Liver (tissue), 9 donors: Measurements from ENCODE around the gene NRG3. TPM values are rescaled to one million over a fixed set of nuclear protein-coding genes. Genes with fewer than 3 reads are reported as not detected.

Source experiments
- DNase-seq: peaks from one replicate; pipeline ENCODE4 v3.0.0-alpha.2; 2017; ENCODE audit warnings: low spot score
- H3K27ac ChIP-seq, 2 donors: one replicate each; pipeline ENCODE4 v1.7.0; 2013; ENCODE audit warnings: inconsistent platforms in 2 of 2, low read length in 2 of 2, control low read depth in 1 of 2, low read depth in 1 of 2, mild to moderate bottlenecking in 1 of 2
- H3K27me3 ChIP-seq, 4 donors: one replicate each; pipeline versions ENCODE4 v1.6.1 to v1.7.0; 2013; ENCODE audit warnings: low read length in 3 of 4, inconsistent platforms in 1 of 4, mild to moderate bottlenecking in 1 of 4, moderate library complexity in 1 of 4; ENCODE audit not compliant: control insufficient read depth in 4 of 4, insufficient read depth in 4 of 4
- H3K36me3 ChIP-seq, 4 donors: one replicate each; pipeline versions ENCODE4 v1.6.1 to v1.7.0; 2013; ENCODE audit warnings: low read length in 3 of 4, mild to moderate bottlenecking in 3 of 4, low read depth in 1 of 4, moderate library complexity in 1 of 4; ENCODE audit not compliant: control insufficient read depth in 4 of 4, insufficient read depth in 3 of 4
- H3K4me1 ChIP-seq, 4 donors: one replicate each; pipeline versions ENCODE4 v1.6.1 to v1.7.0; 2013; ENCODE audit warnings: low read length in 3 of 4, mild to moderate bottlenecking in 3 of 4, moderate library complexity in 1 of 4; ENCODE audit not compliant: control insufficient read depth in 4 of 4, insufficient read depth in 4 of 4
- H3K4me3 ChIP-seq, 3 donors: one replicate each; pipeline versions ENCODE4 v1.6.1 to v1.7.0; 2013; ENCODE audit warnings: low read length in 3 of 3, control low read depth in 1 of 3, low read depth in 1 of 3, mild to moderate bottlenecking in 1 of 3
- H3K9ac ChIP-seq, 2 donors: one replicate each; pipeline ENCODE4 v1.7.0; 2013; ENCODE audit warnings: low read length in 2 of 2, mild to moderate bottlenecking in 2 of 2, moderate library complexity in 2 of 2, control low read depth in 1 of 2, low read depth in 1 of 2
- H3K9me3 ChIP-seq, 4 donors: one replicate each; pipeline versions ENCODE4 v1.6.1 to v1.7.0; 2013; ENCODE audit warnings: low read length in 3 of 4; ENCODE audit not compliant: control insufficient read depth in 4 of 4
- ATF3 ChIP-seq: IDR thresholded peaks from 2 replicates; pipeline ENCODE4 v1.6.1; 2016; ENCODE audit warnings: antibody characterized with exemption
- CTCF ChIP-seq: fragments of 150-350 bp; IDR thresholded peaks from 2 replicates; pipeline ENCODE4 v1.5.1; 2017; ENCODE audit warnings: improper control_type of control experiment, low read depth, low read length; ENCODE audit not compliant: missing input control
- FOXA1 ChIP-seq: IDR thresholded peaks from 2 replicates; pipeline ENCODE4 v1.6.1; 2016; ENCODE audit warnings: antibody characterized with exemption
- FOXA2 ChIP-seq: IDR thresholded peaks from 2 replicates; pipeline ENCODE4 v1.6.1; 2016; ENCODE audit warnings: antibody characterized with exemption
- GABPA ChIP-seq, 2 donors: IDR thresholded peaks in 1 of 2; conservative IDR thresholded peaks in 1 of 2; 2 replicates each; pipeline ENCODE4 v1.6.1; 2016; ENCODE audit warnings: antibody characterized with exemption in 2 of 2, mild to moderate bottlenecking in 1 of 2, moderate library complexity in 1 of 2
- HNF4G ChIP-seq: IDR thresholded peaks from 2 replicates; pipeline ENCODE4 v1.6.1; 2016; ENCODE audit warnings: antibody characterized with exemption
- JUND ChIP-seq, 2 donors: IDR thresholded peaks; 2 replicates each; pipeline ENCODE4 v1.6.1; 2016; ENCODE audit warnings: antibody characterized with exemption in 2 of 2
- MAX ChIP-seq: IDR thresholded peaks from 2 replicates; pipeline ENCODE4 v1.6.1; 2016; ENCODE audit warnings: antibody characterized with exemption
- NR2F2 ChIP-seq: IDR thresholded peaks from 2 replicates; pipeline ENCODE4 v1.6.1; 2016; ENCODE audit warnings: antibody characterized with exemption
- RAD21 ChIP-seq, 2 donors: IDR thresholded peaks; 2 replicates each; pipeline ENCODE4 v1.6.1; 2016; ENCODE audit warnings: antibody characterized with exemption in 2 of 2, mild to moderate bottlenecking in 2 of 2
- RXRA ChIP-seq, 2 donors: IDR thresholded peaks; 2 replicates each; pipeline ENCODE4 v1.6.1; 2017 to 2018; ENCODE audit warnings: antibody characterized with exemption in 2 of 2, mild to moderate bottlenecking in 1 of 2
- TAF1 ChIP-seq: conservative IDR thresholded peaks from 2 replicates; pipeline ENCODE4 v1.6.1; 2016; ENCODE audit warnings: antibody characterized with exemption, mild to moderate bottlenecking
- ZBTB33 ChIP-seq: IDR thresholded peaks from 2 replicates; pipeline ENCODE4 v1.6.1; 2016; ENCODE audit warnings: antibody characterized with exemption
- WGBS: extraction: QIAGEN DNeasy Blood & Tissue Kit; methylation state at CpG from one replicate; pipeline ENCODE4 v1.1.7; 2013; 5-methylcytosine and 5-hydroxymethylcytosine counted together
- polyA plus RNA-seq, 2 donors: library from polyadenylated mRNA; stranded (reverse) in 1 of 2; unstranded in 1 of 2; fragments of 200-250 nt in 1 of 2; fragments of >200 nt in 1 of 2; fragmentation: Nextera tagmentation in 1 of 2; extraction: Ambion mirVana in 1 of 2; gene quantifications; one replicate each; pipeline versions ENCODE4 v1.2.1 to v1.2.3, GENCODE V29; 2013 to 2015
- total RNA-seq, 2 donors: library from RNA; depleted of rRNA; stranded (reverse); fragments of >200 nt; gene quantifications; one replicate each; pipeline ENCODE4 v1.2.3, GENCODE V29; 2014
- donor health status: healthy.
- donor health status: healthy.
- donor health status: healthy.
- donor health status: healthy.
- donor health status: healthy.

The NRG3 gene
- total and polyA plus RNA-seq, 4 donors, result 0.24 to 3.7 (median 0.38) TPM

- Histone ChIP-seq H3K9ac (no peak overlapping the region), H3K4me1 (no peaks in the 10 kb centered on the region), H3K4me3 (no peak overlapping the region), H3K36me3 (no peaks in the 10 kb centered on the region), H3K27me3 (no peaks in the 10 kb centered on the region), H3K27ac (no peak overlapping the region), H3K9me3 (no peaks in the 10 kb centered on the region)
- no peak for TF ChIP-seq NR2F2
- WGBS, result 88% methylated on average over 3 of the region's 3 CpGs
- DNase-seq, result no peak
These were observed 660.5 kb downstream of the NRG3 start for GRCh38 chr10:82535457-82535856.

GRCh38 chr10:82536668-82537067 is 661.7 kb downstream of the NRG3 start:
- Histone ChIP-seq H3K9me3 (no peaks in the 10 kb centered on the region), H3K4me3 (no peak overlapping the region), H3K9ac (no peak overlapping the region), H3K4me1 (no peaks in the 10 kb centered on the region), H3K36me3 (no peaks in the 10 kb centered on the region), H3K27me3 (no peaks in the 10 kb centered on the region), H3K27ac (no peak overlapping the region)
- TF ChIP-seq TAF1, result no peak
- no peak for DNase-seq

GRCh38 chr10:82538272-82538671 is 663.3 kb downstream of the NRG3 start:
- H3K9me3 ChIP-seq, result no peaks in the 10 kb centered on the region
- H3K36me3 ChIP-seq, result no peaks in the 10 kb centered on the region
- WGBS, result 77% methylated on average over 1 of the region's 1 CpG
- DNase-seq, result no peak
- no peaks in the 10 kb centered on the region for H3K4me1 ChIP-seq
- H3K27ac ChIP-seq, result no peak overlapping the region
- H3K27me3 ChIP-seq, result no peaks in the 10 kb centered on the region
- no peak overlapping the region for H3K4me3 ChIP-seq
- H3K9ac ChIP-seq, result no peak overlapping the region
- no peak for TF ChIP-seq RAD21 (IDR thresholded peaks at IDR 0.05)
- TF ChIP-seq JUND (IDR thresholded peaks at IDR 0.05), result no peak
- TF ChIP-seq FOXA1, result no peak
- no peak for TF ChIP-seq ZBTB33
- TF ChIP-seq MAX, result no peak
- no peak for TF ChIP-seq CTCF
- no peak for TF ChIP-seq RXRA (IDR thresholded peaks at IDR 0.05)
- no peak for TF ChIP-seq HNF4G

- no peak overlapping the region for H3K9ac ChIP-seq
- DNase-seq, result no peak
- no peaks in the 10 kb centered on the region for H3K27me3 ChIP-seq
- TF ChIP-seq GABPA (IDR thresholded peaks at IDR 0.05 in 1 of 2, conservative IDR thresholded peaks at IDR 0.05 in 1 of 2) (no peak), RXRA (IDR thresholded peaks at IDR 0.05) (no peak), FOXA2 (no peak), ATF3 (no peak)
- H3K36me3 ChIP-seq, result no peaks in the 10 kb centered on the region
- H3K27ac ChIP-seq, result no peak overlapping the region
- WGBS, result 77% methylated on average over 2 of the region's 2 CpGs
- no peaks in the 10 kb centered on the region for H3K9me3 ChIP-seq
- H3K4me3 ChIP-seq, result no peak overlapping the region
- no peaks in the 10 kb centered on the region for H3K4me1 ChIP-seq
These were observed 668.6 kb downstream of the NRG3 start for GRCh38 chr10:82543631-82544030.
